ENCODE data around the gene MOV10L1.

Gene MOV10L1

DNA sequence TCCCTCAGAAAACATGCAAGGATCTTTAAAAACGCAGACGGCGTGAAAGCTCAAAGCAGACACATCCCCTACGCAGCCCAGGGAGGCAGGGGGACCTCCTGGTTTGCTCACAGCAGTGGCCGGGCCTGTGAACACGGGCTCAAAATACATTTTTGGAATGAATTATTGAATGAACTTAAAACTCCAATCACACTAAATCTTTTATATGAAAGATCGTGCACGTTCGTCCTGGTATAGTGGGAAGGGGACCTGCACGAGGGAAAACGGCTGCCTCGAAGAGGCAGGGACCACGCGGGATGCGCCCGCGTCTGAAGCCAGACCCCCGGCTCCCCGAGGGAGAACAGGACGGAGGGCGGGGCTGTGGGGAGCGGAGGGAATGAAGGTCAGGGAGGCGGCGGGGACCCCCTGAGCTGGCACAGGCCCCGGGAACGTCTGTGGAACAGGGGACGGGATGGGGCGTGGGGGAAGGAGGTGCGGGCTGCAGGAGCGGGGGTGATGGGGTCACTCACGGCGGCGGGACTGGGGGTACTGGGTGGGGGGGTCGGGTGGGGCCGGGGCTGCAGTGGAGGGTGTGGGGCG lies 79.5 kb downstream of the MOV10L1 start:
- H3K27ac Mint-ChIP-seq = peak overlapping the region; percentile 73
- intact Hi-C loops (cut with micrococcal nuclease) = loop anchor here (5.0 kb wide), 1 partner anchor 38 kb away; no protein-coding TSS in a partner anchor
- peaks cover 33% of the 10 kb centered on the region for H3K27me3 Mint-ChIP-seq
- H3K9me3 Mint-ChIP-seq = no peaks in the 10 kb centered on the region
- H3K4me1 Mint-ChIP-seq (ENCODE audit: low read depth) = peaks cover 45% of the 10 kb centered on the region
- H3K36me3 Mint-ChIP-seq (ENCODE audit: low read depth) = no peaks in the 10 kb centered on the region
- peak overlapping the region; percentile 78 for H3K4me3 Mint-ChIP-seq

DNA sequence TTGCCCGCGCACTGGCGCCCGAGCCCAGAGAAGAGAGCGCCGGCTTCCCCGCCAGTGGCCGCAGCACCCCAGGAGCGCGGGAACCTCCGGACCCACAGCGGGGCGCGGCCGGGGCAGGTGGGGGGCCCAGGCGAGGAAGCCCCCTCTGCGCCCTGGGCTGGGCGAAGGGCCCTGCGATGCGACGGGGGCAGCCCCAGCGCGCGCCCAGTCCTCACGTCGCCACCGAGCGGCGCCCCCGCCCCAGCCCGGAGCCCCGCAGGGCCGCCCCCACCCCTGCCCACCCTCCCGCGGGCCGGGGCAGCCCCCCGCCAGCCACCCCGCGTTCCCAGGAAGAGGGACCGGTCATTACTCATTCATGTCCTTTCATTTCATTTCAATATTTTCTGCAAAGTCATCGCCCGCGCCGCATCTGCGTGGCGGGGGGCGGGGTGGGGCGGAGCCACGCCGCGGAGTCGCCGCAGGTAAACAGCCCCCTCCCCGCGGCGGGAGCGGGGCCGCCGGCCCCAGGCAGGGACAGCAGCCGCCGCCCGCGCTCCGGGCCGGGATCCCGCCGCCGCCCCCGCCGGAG lies 80.1 kb downstream of the MOV10L1 start:
- Mint-ChIP-seq H3K4me3 (peak overlapping the region; percentile 78), H3K36me3 (ENCODE audit: low read depth) (no peaks in the 10 kb centered on the region), H3K27ac (peak overlapping the region; percentile 73), H3K4me1 (ENCODE audit: low read depth) (peaks cover 45% of the 10 kb centered on the region), H3K27me3 (peaks cover 35% of the 10 kb centered on the region), H3K9me3 (no peaks in the 10 kb centered on the region)
- intact Hi-C loops (cut with micrococcal nuclease) = loop anchor here (2.0 to 5.0 kb wide), 2 partner anchors 15 to 37 kb away; partner anchors contain the start of gene TRABD

DNA sequence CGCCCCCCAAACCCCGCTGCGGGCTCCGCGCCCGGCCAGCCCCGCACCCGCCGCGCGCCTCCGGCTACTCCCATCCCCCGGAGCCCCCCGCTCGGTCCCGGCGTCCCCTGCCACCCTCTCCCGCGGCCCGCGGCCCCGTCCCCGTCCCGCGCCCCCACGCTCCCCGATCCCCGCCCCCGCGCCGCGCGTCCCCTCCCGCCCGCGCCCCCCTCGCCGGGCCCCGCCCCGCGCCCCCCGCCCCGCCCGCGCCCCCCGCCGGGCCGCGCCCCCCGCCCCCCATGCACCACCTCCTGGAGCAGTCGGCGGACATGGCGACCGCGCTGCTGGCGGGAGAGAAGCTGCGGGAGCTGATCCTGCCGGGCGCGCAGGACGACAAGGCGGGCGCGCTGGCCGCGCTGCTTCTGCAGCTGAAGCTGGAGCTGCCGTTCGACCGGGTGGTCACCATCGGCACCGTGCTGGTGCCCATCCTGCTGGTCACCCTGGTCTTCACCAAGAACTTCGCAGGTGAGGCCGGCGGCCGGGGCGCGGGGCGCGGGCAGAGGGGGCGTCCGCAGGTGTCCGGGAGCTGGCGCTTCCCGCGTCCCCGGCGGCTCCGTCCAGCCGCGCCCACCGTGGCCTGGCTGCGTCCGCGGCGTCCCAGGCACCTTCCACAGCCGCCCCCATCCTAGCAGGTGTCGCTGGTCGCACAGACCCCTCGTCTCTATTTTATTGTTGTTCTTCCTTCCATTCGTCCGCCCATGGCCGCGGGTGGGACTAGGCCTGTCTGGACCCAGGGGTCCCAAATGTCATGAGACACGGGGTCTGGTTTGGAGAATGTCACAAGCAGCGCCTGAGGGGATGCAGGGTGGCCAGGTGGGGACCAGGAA lies 80.9 kb downstream of the MOV10L1 start, which contains the start of gene PANX2:
TSS of gene PANX2 (plus strand) at position 279 of the 866 bp plus-strand sequence. CDS start at position 279, 0 bp downstream.
- Mint-ChIP-seq H3K9me3 (no peaks in the 10 kb centered on the region), H3K27ac (peak within 1 kb of the TSS; percentile 73), H3K4me3 (peak within 1 kb of the TSS; percentile 78), H3K4me1 (ENCODE audit: low read depth) (peaks cover 45% of the 10 kb centered on the region), H3K36me3 (ENCODE audit: low read depth) (no peaks in the 10 kb centered on the region), H3K27me3 (peaks cover 36% of the 10 kb centered on the region)
- intact Hi-C loops (cut with micrococcal nuclease) = loop anchor here (2.0 kb wide), 1 partner anchor 14 kb away; the partner anchor contains the start of gene TRABD

DNA sequence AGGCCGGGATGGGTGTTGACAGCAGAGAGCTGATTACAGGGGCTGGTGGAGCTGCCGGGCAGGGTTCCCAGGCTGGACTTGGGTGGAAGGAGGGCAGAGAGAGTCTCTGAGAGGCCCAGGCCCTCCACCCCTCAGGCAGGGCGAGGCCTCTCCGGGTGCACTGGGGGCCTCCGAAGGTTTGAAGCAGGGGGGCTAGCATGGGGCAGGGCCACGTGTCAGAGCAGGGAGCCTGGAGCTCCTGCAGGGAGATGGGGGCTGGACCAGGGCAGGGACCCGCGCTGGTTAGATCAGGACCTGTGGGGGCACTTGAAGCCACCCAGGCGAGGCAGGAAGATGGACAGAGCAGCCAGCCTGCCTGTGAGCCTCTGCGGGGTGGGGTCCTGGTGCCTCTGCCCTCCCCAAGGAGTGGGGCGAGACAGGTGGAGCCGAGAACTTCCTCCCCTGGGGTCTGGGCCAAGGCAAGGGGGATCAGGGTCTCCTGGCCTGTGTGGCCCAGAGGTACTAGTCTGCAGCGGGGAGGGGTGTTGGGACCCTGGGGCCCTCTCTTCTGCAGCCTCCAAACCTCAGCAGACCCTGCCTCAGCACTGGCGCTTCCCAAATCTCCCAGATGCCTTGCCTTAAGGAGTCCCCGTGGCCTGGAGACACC lies 81.6 kb downstream of the MOV10L1 start:
- Mint-ChIP-seq H3K9me3 (no peaks in the 10 kb centered on the region), H3K27me3 (peaks cover 38% of the 10 kb centered on the region), H3K4me3 (peak overlapping the region; percentile 69), H3K27ac (peak overlapping the region; percentile 24), H3K4me1 (ENCODE audit: low read depth) (peaks cover 45% of the 10 kb centered on the region), H3K36me3 (ENCODE audit: low read depth) (no peaks in the 10 kb centered on the region)
- intact Hi-C loops (cut with micrococcal nuclease) = loop anchor here (2.0 kb wide), 1 partner anchor 13 kb away; the partner anchor contains the start of gene TRABD

DNA sequence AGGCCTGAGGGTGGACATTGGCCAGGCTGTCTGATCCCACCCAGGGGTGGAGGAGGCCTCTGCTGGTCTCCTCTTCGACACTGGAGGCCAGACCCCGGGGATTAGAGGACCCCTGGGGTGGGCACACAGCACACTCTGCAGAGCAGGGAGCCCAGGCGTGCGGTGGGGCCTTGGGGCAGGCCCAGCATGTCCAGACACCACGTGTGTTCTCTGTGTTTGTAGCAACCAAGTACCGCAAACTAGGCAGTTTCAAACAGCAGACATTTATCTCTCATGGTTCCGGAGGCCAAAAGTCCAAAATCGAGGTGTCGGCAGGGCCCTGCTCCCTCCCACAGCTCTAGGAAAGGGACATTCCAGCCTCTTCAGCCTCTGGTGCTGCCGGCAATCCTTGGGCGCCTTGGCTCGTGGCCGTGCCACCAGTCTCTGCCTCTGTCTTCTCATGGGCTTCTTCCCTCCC lies 82.2 kb downstream of the MOV10L1 start:
- Mint-ChIP-seq H3K9me3 (no peaks in the 10 kb centered on the region), H3K27ac (no peak overlapping the region), H3K27me3 (peaks cover 36% of the 10 kb centered on the region), H3K4me3 (peak overlapping the region; percentile 10), H3K4me1 (ENCODE audit: low read depth) (peaks cover 45% of the 10 kb centered on the region), H3K36me3 (ENCODE audit: low read depth) (peaks cover 3% of the 10 kb centered on the region)
- intact Hi-C loops (cut with micrococcal nuclease) = loop anchor here (2.0 kb wide), 1 partner anchor 13 kb away; the partner anchor contains the start of gene TRABD

DNA sequence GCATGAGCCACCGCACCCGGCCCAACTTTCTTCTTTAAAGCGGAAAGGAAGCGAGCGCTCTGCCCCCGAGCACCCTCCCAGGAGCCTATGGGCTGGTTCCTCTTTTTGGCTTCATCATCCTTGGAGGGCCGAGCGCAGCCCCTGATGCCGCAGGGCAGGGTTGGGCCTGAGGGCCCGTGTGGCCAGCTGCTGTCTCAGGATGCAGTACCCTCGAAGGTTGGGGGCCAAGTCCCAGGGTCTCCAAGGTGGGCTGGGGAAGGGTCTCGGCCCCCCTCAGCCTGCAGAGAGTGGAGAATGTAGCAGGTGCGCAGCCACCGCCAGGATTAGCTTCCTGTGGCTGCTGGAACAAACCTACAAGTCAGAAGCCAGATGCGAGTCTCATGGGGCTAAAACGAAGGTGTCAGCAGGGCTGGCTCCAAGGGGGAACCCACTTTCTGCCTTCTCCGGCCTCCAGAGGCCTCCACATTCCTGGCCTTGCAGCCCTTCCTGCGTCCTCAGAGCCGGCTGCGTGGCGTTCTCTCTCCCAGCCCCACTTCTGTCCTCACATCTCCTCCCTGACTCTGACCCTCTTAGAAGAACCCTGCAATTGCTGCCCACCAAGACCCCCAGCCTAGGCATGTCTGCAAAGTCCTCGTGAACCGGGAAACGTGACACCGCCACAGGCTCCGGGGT lies 83.6 kb downstream of the MOV10L1 start:
- peaks cover 32% of the 10 kb centered on the region for H3K27me3 Mint-ChIP-seq
- H3K27ac Mint-ChIP-seq = peak overlapping the region; percentile 63
- H3K9me3 Mint-ChIP-seq = no peaks in the 10 kb centered on the region
- H3K4me3 Mint-ChIP-seq = no peak overlapping the region
- H3K4me1 Mint-ChIP-seq (ENCODE audit: low read depth) = peaks cover 45% of the 10 kb centered on the region
- intact Hi-C loops (cut with micrococcal nuclease) = no loop called here
- H3K36me3 Mint-ChIP-seq (ENCODE audit: low read depth) = peaks cover 13% of the 10 kb centered on the region

DNA sequence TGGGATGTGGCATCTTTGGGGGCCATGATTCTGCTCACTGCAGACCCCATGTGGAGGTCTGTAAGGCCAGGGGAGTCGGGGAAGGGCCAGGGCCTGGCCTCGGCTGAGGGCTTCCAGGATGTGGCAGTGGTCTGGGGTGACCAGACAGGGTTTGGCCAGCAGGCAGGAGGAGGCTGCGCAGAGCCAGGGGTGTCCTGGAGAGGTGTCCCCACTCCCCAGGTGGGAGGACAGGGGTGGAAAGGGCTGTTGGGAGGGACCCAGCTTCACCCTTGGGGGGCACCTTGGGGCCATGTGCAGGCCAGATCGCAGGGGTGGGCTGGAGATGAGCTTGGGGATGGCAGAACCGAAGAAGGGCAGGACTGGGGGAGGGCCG lies 84.2 kb downstream of the MOV10L1 start:
- peaks cover 39% of the 10 kb centered on the region for H3K4me1 Mint-ChIP-seq (ENCODE audit: low read depth)
- intact Hi-C loops (cut with micrococcal nuclease) = no loop called here
- peaks cover 29% of the 10 kb centered on the region for H3K27me3 Mint-ChIP-seq
- H3K9me3 Mint-ChIP-seq = no peaks in the 10 kb centered on the region
- H3K27ac Mint-ChIP-seq = peak overlapping the region; percentile 63
- peaks cover 18% of the 10 kb centered on the region for H3K36me3 Mint-ChIP-seq (ENCODE audit: low read depth)
- H3K4me3 Mint-ChIP-seq = no peak overlapping the region

DNA sequence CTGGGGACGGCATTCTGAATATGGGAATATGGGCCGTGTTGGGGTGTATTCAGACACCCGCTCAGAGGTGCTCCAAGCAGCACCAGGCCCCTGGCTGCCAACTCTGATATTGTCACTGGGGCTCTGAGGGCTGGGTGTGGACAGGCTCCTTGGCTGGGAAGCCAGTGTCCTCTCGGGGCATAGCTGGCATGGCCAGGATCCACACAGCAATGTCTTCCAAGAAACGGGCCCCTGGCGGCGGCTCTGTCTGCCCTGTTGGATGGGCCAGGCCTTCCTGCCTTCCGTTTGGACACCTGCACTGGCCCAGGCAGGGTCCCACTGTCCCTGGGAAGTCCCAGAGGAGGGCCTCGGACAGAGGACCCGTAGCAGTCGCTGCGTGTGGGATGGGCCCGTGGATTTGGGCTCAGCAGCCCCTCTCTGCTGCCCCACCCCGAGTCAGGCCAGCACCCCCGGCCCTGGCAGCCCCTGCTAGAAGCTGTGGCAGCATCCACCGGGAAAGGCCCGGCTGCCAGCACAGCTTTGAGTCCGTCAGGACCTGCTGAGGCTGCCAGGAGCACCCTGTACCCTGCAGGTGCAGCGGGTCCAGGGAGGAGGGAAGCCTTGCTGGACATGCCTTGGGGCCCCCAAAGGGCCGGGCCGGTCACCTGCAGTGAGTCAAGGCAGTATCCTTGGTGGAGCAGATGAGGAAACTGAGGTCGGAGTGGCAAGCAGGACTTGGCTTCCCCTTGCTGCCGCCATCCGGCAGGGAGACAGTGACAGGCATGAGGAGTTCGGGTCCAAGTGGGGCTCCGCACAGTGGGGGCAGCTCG lies 84.8 kb downstream of the MOV10L1 start:
- intact Hi-C loops (cut with micrococcal nuclease) = no loop called here
- peaks cover 40% of the 10 kb centered on the region for H3K4me1 Mint-ChIP-seq (ENCODE audit: low read depth)
- peaks cover 29% of the 10 kb centered on the region for H3K27me3 Mint-ChIP-seq
- H3K27ac Mint-ChIP-seq = peak overlapping the region; percentile 63
- H3K9me3 Mint-ChIP-seq = no peaks in the 10 kb centered on the region
- H3K36me3 Mint-ChIP-seq (ENCODE audit: low read depth) = peaks cover 25% of the 10 kb centered on the region
- H3K4me3 Mint-ChIP-seq = no peak overlapping the region

DNA sequence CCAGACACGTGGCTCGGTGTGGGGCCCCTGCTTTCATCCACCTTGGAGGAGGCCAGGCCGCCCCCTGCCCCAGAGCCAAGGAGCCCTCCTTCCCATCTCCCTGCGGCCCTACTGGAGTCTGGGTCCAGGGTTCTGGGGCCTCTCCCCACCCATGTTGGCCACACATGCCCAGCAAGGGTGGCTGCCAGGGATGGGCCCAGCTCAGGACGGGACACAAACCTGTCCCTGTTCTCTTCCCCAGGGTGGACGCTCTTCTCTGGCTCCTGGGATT lies 85.3 kb downstream of the MOV10L1 start:
- Mint-ChIP-seq H3K9me3 (no peaks in the 10 kb centered on the region), H3K27me3 (peaks cover 32% of the 10 kb centered on the region), H3K4me1 (ENCODE audit: low read depth) (peaks cover 44% of the 10 kb centered on the region), H3K36me3 (ENCODE audit: low read depth) (peaks cover 29% of the 10 kb centered on the region), H3K4me3 (no peak overlapping the region), H3K27ac (no peak overlapping the region)
- intact Hi-C loops (cut with micrococcal nuclease) = no loop called here

DNA sequence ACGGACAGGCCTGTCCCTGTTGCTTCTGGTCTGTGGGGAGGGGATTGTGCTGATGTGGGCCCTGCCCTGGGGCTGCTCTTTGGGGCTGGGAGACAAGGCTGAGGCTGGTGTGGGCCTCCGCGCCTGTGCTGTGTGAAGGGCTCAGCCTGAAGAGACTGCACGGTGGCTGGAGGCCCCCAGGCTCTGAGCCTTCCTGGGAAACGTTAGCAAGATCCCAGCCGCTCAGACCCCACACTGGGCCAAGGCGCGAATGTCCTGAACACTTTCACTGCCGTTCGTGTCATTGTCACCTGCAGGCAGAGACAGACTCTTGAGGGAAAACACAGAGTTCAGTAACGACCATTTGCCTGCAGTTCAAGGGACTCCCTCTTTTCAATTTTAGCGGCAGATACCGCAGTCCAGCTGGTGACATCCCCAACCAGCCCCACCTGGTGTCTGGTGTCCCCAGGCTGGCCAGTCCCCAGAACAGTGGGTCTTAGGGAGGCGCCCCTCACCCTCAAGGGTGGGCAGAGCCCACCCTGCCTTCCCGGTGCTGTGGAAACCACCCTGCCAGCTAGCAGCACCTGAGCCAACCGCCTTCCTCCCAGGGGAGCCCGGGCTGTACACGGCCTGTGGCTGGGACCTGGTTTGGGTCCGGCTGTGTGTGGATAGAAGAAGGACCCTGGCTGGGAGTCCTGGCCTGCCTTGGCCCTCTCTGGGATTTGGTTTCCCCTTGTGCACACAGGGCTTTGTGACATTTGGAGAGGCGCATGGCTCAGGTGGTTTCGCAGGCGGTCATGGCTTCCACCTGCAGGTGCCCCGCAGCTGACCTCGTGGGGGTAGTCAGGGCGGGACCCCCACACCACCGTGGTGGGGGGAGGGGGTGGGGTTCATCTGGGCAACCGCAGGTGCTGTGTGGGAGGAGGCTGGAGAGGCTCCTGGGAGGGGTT lies 86.4 kb downstream of the MOV10L1 start:
- intact Hi-C loops (cut with micrococcal nuclease) = no loop called here
- peaks cover 29% of the 10 kb centered on the region for H3K27me3 Mint-ChIP-seq

DNA sequence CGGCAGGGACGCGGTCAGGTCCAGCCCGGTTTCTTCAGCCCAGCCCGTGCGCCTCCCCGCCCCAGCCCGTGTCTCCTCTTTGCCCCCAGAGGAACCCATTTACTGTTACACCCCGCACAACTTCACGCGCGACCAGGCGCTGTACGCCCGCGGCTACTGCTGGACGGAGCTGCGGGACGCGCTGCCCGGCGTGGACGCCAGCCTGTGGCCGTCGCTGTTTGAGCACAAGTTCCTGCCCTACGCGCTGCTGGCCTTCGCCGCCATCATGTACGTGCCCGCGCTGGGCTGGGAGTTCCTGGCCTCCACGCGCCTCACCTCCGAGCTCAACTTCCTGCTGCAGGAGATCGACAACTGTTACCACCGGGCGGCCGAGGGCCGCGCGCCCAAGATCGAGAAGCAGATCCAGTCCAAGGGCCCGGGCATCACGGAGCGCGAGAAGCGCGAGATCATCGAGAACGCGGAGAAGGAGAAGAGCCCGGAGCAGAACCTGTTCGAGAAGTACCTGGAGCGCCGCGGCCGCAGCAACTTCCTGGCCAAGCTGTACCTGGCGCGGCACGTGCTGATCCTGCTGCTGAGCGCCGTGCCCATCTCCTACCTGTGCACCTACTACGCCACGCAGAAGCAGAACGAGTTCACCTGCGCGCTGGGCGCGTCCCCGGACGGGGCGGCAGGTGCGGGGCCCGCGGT lies 87.2 kb downstream of the MOV10L1 start:
- peaks cover 29% of the 10 kb centered on the region for H3K36me3 Mint-ChIP-seq (ENCODE audit: low read depth)
- H3K9me3 Mint-ChIP-seq = no peaks in the 10 kb centered on the region
- peaks cover 28% of the 10 kb centered on the region for H3K27me3 Mint-ChIP-seq
- H3K4me3 Mint-ChIP-seq = no peak overlapping the region
- no peak overlapping the region for H3K27ac Mint-ChIP-seq
- H3K4me1 Mint-ChIP-seq (ENCODE audit: low read depth) = peaks cover 32% of the 10 kb centered on the region
- intact Hi-C loops (cut with micrococcal nuclease) = no loop called here

More for the DNA sequence above, 86.4 kb downstream of the MOV10L1 start:
- Mint-ChIP-seq H3K4me3 (no peak overlapping the region), H3K9me3 (no peaks in the 10 kb centered on the region), H3K36me3 (ENCODE audit: low read depth) (peaks cover 29% of the 10 kb centered on the region), H3K4me1 (ENCODE audit: low read depth) (peaks cover 40% of the 10 kb centered on the region), H3K27ac (no peak overlapping the region)

All from dendritic cell treated with granulocyte-macrophage colony-stimulating factor and Interleukin-4, amounts not matched to agents 40 ng/mL and 50 ng/mL, for 4 days (primary cell).